Right atrium auricular region (tissue), 2 donors: ENCODE results near the gene CHCHD5. TPM values are rescaled to one million over a fixed set of nuclear protein-coding genes. Genes with fewer than 3 reads are reported as not detected.

ENCODE experiments used
- DNase-seq: peaks from one replicate; pipeline ENCODE4 v3.0.0-alpha.2; 2019; ENCODE audit warnings: low spot score
- H3K27ac ChIP-seq, 2 donors: fragments of 200-600 bp; sonication (generic); 1 replicate in 1 of 2; 2 replicates in 1 of 2; pipeline ENCODE4 v1.5.1; 2016 to 2019
- H3K27me3 ChIP-seq, 2 donors: fragments of 200-600 bp; sonication (generic); one replicate each; pipeline versions ENCODE4 v1.5.1 to v1.6.0; 2017 to 2019
- H3K36me3 ChIP-seq: fragments of 200-600 bp; sonication (generic); one replicate; pipeline ENCODE4 v1.5.1; 2016
- H3K4me1 ChIP-seq, 2 donors: fragments of 200-600 bp; sonication (generic); one replicate each; pipeline versions ENCODE4 v1.5.1 to v1.6.0; 2017 to 2019
- H3K4me3 ChIP-seq, 2 donors: fragments of 200-600 bp; sonication (generic); 1 replicate in 1 of 2; 2 replicates in 1 of 2; pipeline ENCODE4 v1.5.1; 2017 to 2019; ENCODE audit warnings: mild to moderate bottlenecking in 1 of 2, moderate library complexity in 1 of 2
- H3K9me3 ChIP-seq, 2 donors: fragments of 200-600 bp; sonication (generic); one replicate each; pipeline ENCODE4 v1.5.1; 2019
- CTCF ChIP-seq, 2 donors: fragments of 200-600 bp; sonication (generic); IDR thresholded peaks; one replicate each; pipeline ENCODE4 v1.5.1; 2019; ENCODE audit warnings: antibody characterized with exemption in 2 of 2
- total RNA-seq, 2 donors: library from RNA; depleted of rRNA; stranded (reverse); fragments of >200 nt; gene quantifications; one replicate each; pipeline ENCODE4 v1.1.0, GENCODE V29; 2016

Gene CHCHD5
- total RNA-seq, 2 donors from 2014 or later = 27.4 to 29.4 TPM

GRCh38 chr2:112584891-112585250 is 462 bp downstream of the CHCHD5 start:
- no peak for DNase-seq
- Histone ChIP-seq H3K27ac (peak overlapping the region; percentile 94 to 96), H3K9me3 (no peaks in the 10 kb centered on the region), H3K4me1 (peaks cover 0 to 26% of the 10 kb centered on the region in 2 donors), H3K27me3 (no peaks in the 10 kb centered on the region), H3K36me3 (peaks cover 9% of the 10 kb centered on the region), H3K4me3 (peak overlapping the region; percentile 69 to 82)
- no peak for TF ChIP-seq CTCF (IDR thresholded peaks at IDR 0.05)

- DNase-seq = no peak
- Histone ChIP-seq H3K27me3 (no peaks in the 10 kb centered on the region), H3K4me3 (peak overlapping the region in 1 of 2 donors; percentile 69), H3K4me1 (peaks cover 0 to 26% of the 10 kb centered on the region in 2 donors), H3K9me3 (no peaks in the 10 kb centered on the region), H3K36me3 (peaks cover 9% of the 10 kb centered on the region), H3K27ac (peak overlapping the region; percentile 94 to 96)
- no peak for TF ChIP-seq CTCF (IDR thresholded peaks at IDR 0.05)
These were observed 991 bp downstream of the CHCHD5 start for GRCh38 chr2:112585400-112585799.

- peaks cover 9% of the 10 kb centered on the region for H3K36me3 ChIP-seq
- no peaks in the 10 kb centered on the region for H3K27me3 ChIP-seq
- no peak for DNase-seq
- H3K4me1 ChIP-seq = peaks cover 0 to 26% of the 10 kb centered on the region in 2 donors
- TF ChIP-seq CTCF (IDR thresholded peaks at IDR 0.05) = no peak
- no peak overlapping the region for H3K27ac ChIP-seq
- no peak overlapping the region for H3K4me3 ChIP-seq
- H3K9me3 ChIP-seq = no peaks in the 10 kb centered on the region
These were observed 1.6 kb downstream of the CHCHD5 start for GRCh38 chr2:112585873-112586464.

GRCh38 chr2:112588611-112589045 is 4.2 kb downstream of the CHCHD5 start:
- H3K27me3 ChIP-seq = no peaks in the 10 kb centered on the region
- DNase-seq = no peak
- H3K4me3 ChIP-seq = no peak overlapping the region
- no peaks in the 10 kb centered on the region for H3K9me3 ChIP-seq
- H3K27ac ChIP-seq = no peak overlapping the region
- H3K36me3 ChIP-seq = peaks cover 9% of the 10 kb centered on the region
- TF ChIP-seq CTCF (IDR thresholded peaks at IDR 0.05) = no peak
- peaks cover 0 to 20% of the 10 kb centered on the region in 2 donors for H3K4me1 ChIP-seq

- H3K4me1 ChIP-seq = peaks cover 0 to 7% of the 10 kb centered on the region in 2 donors
- no peak for TF ChIP-seq CTCF (IDR thresholded peaks at IDR 0.05)
- H3K36me3 ChIP-seq = peaks cover 8% of the 10 kb centered on the region
- H3K27ac ChIP-seq = no peak overlapping the region
- no peaks in the 10 kb centered on the region for H3K9me3 ChIP-seq
- H3K4me3 ChIP-seq = no peak overlapping the region
- H3K27me3 ChIP-seq = no peaks in the 10 kb centered on the region
- no peak for DNase-seq
These were observed 7.0 kb downstream of the CHCHD5 start for GRCh38 chr2:112591413-112591812.

- peaks cover 3% of the 10 kb centered on the region for H3K36me3 ChIP-seq
- H3K27ac ChIP-seq = no peak overlapping the region
- no peak for TF ChIP-seq CTCF (IDR thresholded peaks at IDR 0.05)
- peaks cover 0 to 2% of the 10 kb centered on the region in 2 donors for H3K4me1 ChIP-seq
- DNase-seq = no peak
- no peaks in the 10 kb centered on the region for H3K27me3 ChIP-seq
- H3K4me3 ChIP-seq = no peak overlapping the region
- H3K9me3 ChIP-seq = no peaks in the 10 kb centered on the region
These were observed 9.3 kb downstream of the CHCHD5 start for GRCh38 chr2:112593736-112594135.
